Activated CD8-positive, alpha-beta memory T cell treated with anti-CD3 and anti-CD28 coated beads, Interleukin-2, amount 50 U/mL, for 1 hour (primary cell): ENCODE measurements around the gene ATAD5.

Experiments used
- DNase-seq: peaks from one replicate; pipeline ENCODE4 v3.0.0-alpha.2; 2020; ENCODE audit errors: extremely low read depth

ATAD5 gene

GRCh38 chr17:30942308-30943079, 110.7 kb downstream of the ATAD5 start:
- DNase-seq = no peak
